GM04504 (cell line): ENCODE data around the gene CERCAM.

Experiments used
- DNase-seq: peaks from one replicate; pipeline ENCODE4 v3.0.0-alpha.2; 2012; ENCODE audit warnings: low read depth

CERCAM gene

GRCh38 chr9:128457207-128457606, 36.5 kb downstream of the CERCAM start:
- DNase-seq: no peak

DNA sequence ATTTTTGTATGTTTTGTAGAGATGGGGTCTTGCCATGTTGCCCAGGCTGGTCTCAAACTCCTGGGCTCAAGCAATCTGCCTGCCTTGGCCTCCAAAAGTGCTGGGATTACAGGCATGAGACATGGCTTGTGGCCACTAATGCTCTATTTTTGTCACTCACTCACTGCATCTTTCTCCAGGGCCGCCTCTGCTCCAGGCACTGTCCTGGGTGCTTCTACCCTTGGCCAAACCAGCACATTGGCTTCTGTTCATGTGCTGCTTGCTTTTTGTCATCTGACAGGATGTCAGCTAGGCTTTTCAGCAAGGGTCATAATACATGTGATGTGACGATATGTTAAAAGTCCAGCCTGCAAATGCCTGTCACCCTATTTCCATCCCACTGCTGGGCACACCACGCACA, 38.4 kb downstream of the CERCAM start:
- no peak for DNase-seq

- DNase-seq: no peak
These were observed 48.4 kb downstream of the CERCAM start for GRCh38 chr9:128469070-128469469.

GRCh38 chr9:128470560-128470959, 49.9 kb downstream of the CERCAM start:
- DNase-seq: peak; percentile 50

DNA sequence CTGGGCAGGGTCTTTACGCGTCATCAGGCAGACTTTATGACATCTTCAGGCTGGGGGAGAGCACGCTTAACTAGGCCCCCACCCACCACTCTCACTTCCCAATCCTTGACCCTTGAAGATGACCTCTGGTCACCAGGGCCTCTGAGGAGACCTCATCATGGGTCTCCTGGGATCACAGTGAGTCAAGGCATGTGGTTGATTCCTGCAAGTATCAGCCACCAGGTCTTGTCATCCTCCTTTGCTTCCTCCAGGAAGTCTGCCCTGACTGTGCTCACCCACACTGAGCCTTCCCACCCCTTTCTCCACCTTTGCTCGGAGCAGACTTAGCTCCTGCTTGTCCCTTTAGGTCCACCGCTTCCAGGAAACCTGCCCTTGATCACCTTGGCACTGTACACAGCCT, 52.4 kb downstream of the CERCAM start:
- DNase-seq: no peak

DNA sequence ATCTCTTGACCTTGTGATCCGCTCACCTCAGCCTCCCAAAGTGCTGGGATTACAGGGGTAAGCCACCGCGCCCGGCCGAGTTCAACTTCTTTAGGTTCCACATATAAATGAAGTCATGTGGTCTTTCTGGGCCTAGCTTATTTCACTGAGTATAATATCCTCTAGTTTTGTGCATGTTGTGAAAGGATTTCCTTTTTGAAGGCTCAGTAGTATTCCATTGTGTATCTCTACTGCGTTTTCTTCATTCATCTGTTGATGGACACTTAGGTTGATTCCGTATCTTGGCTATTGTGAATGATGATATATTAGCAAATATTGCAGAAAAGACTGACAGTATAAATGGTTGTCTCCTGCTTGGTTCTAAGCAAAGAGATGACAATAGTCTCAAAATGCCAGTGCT, 55.2 kb downstream of the CERCAM start:
- DNase-seq: no peak

DNA sequence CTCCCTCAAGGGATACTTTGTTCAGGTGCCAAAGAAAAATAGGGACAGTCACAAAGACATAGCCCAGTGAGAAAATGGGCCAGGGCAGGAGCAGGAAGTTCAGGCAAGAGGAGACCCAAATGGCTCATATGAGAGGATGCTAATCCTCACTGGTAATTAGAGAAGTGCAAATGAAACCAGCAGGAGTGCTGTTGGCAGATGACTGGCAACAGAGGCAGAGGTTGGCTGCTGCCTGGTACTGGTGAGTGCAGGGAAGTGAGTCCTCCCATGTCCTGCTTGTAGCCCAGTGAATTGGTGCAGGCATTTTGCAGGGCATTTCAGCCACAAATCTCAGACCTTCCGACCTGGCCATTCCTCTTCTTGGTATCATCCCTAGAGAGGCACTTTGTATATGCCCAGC, 58.6 kb downstream of the CERCAM start:
- no peak for DNase-seq

GRCh38 chr9:128481561-128481960, 60.9 kb downstream of the CERCAM start:
- DNase-seq: no peak

DNA sequence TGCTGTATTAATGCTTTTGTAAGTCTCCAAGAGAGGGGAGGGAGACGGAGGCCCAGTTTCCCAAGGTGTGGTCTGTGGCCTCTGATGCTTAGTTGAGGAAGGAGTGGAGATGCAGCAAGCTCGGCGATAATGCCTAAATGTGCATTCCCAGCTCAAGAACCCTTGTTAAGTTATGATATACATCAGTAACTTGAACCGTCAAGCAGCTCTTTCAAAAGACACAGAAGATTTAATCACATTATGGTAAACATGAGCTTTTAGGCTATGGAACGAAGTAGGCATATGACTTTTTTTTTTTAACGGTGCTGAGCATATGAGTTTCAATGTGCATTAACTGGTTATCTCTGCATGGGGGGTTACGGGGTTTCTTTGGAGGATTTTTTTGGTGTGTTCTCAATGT, 61.5 kb downstream of the CERCAM start:
- no peak for DNase-seq

DNA sequence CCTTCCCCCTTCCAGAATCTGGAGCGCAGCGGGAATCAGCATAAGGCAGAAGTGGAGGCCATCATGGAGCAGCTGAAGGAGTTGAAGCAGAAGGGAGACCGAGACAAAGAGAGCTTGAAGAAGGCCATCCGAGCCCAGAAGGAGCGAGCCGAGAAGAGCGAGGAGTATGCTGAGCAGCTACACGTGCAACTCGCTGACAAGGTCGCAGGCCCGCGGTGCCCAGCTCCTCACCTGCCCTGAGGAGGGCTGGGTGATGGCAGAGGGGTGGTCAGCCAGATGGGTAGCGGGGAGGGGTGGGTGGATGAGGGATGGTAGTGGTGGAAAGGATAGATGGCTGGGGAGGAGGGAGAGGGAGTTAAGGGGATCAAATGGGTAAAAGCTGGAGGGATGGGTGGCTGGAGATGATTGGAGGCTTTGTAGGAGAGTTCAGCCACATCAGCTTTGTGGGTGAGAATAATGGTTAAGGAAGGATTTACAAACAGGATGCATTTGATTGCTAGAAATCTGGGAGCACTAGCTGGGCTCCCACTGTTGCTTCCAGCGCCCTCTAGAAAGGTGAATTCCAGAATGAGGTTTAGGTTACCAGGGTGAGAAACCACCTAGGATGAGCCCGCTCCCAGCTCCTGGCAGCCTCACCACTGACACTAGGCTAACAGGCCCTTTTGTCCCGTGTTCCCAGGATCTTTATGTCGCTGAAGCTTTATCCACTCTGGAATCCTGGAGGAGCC, 64.2 kb downstream of the CERCAM start:
- no peak for DNase-seq

- DNase-seq: no peak
These were observed 64.8 kb downstream of the CERCAM start for GRCh38 chr9:128485414-128485855.

DNA sequence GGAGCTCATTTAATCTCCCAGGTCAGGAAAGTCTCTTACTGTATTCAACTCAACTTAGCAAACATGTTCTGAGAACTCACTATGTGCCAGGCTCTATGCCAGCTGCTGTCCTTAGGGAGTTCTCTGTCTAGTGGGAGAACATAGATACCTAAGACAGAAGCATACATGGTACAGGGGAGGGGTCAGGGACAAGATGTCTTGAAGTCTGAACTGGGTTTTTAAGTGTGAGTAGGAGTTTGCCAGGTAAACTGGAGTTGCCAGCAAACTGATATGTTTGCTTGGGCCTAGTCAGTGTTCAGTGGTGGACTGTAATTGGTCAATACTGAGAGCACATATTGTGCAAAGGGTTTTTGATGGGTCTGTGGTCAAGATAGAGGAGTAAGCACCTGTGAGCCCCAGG, 65.5 kb downstream of the CERCAM start:
- no peak for DNase-seq
